GM18520 (cell line): ENCODE data around the gene GLG1.
"Not testable (repeated sequence)": the region's sequence is repeated elsewhere in the genome, so short reads cannot be mapped to it uniquely, and the experiment has no call there.

Experiments used
- ATAC-seq: cut with Tn5 transposase; IDR thresholded peaks from one replicate; pipeline ENCODE4 v1.9.1; 2021; ENCODE audit not compliant: unreplicated experiment

Gene GLG1

GRCh38 chr16:74412775-74413390 is 194.0 kb downstream of the GLG1 start:
- not testable (repeated sequence) for ATAC-seq

DNA sequence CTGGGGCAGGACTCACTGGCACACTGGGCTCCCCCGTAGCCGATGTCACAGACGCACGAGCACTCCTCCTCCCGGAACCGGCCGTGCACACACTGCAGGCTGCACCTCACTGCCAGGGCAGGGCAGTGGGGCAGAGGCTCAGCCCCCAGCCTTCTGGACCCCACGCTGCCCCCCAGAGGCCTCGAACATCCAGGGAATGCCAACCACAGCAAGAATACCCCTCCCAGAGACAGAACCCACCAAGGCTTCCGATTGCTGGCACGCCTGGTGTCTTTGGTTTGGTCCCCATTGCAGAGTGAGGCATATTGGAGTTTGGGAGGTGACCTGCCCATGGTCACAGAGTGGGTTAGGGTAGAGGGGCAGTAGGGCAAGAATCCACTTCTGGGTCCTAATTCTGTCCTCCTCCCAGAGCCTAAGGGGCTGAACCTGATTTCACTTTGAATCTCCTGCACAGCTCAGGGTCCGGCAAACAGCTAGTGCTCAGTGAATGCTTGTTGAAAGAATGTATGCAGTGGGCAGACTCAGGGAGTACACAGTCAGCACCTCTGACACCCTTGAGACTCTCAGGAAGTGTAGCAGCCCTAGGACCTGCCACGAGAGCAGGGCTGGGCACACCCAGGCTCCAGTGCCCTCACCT is 194.7 kb downstream of the GLG1 start:
- ATAC-seq, result not testable (repeated sequence)

GRCh38 chr16:74410981-74411380 is 195.9 kb downstream of the GLG1 start:
- ATAC-seq, result not testable (repeated sequence)

GRCh38 chr16:74410057-74410957 is 196.6 kb downstream of the GLG1 start:
- ATAC-seq, result not testable (repeated sequence)

DNA sequence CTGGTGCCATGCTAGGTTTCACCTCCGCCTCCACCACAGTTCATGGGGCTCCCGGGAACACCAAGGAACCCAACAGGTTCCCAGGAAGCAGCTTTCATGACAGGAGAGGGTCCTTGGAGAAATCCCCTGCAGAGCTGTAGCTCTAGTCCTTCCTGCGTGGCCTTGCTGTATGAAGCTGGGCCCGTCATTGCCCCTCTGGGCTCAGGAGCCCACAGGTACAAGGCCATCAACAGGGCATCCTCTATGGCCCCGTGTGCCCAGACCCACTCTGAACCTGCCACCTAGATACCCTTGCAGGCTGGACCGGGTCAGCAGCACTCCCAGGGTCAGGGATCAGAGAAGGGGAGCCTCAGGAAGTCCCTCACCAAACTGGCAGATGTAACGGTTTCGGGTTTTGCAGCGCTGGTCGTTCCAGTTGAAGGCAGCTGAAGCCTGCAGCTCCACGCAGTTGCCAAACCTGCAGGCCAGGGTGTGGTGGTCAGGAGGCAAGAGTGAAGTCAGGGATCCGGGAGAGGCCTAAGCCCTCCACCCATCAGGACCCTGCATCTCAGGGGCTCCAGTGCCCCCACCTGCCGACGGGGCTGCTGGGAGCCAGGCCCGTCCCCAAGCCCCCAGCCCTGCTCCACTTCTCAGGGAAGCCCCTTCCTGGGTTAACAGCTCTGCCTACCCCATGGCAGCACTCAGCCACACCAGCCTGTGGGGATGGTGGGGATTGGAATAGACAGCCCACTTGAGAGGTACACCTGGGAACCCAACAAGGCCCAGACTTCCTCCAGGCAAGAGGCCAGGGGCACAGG is 197.5 kb downstream of the GLG1 start:
- not testable (repeated sequence) for ATAC-seq

- not testable (repeated sequence) for ATAC-seq
Observed at GRCh38 chr16:74407362-74407705, 199.6 kb downstream of the GLG1 start.

GRCh38 chr16:74406600-74407361 is 200.1 kb downstream of the GLG1 start:
- not testable (repeated sequence) for ATAC-seq

DNA sequence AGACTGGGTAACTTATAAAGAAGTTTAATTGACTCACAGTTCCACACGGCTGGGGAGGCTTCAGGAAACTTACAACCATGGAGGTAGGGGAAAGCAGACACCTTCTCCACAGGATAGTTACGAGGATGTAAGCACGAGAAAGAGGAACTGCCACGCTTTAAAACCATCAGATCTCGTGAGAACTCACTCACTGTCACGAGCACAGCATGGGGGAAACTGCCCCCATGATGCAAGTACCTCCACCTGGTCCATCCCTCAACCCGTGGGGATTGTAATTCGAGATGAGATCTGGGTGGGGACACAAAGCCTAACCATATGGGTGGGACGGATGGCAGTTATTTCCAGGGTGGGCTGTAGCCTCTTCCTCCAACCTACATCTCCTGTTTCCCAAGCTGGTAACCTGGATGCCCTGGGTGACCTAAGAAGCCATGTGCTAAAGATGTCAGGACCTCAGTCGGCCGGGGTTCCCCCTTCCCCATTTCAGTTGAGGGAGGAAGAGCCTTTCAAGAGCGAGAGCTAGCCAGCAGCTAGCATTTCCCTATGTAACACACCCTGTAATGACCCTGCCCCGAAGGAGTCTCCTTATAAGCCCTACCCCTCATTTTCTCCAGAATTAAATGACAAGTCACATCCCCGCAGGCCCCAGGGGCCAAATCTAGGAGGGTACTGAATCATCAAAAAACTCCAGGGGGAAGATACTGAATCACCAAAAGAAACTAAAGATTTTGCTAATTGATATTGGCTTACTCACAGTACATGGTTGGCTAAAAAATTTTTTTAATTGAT is 202.6 kb downstream of the GLG1 start:
- ATAC-seq, result not testable (repeated sequence)

DNA sequence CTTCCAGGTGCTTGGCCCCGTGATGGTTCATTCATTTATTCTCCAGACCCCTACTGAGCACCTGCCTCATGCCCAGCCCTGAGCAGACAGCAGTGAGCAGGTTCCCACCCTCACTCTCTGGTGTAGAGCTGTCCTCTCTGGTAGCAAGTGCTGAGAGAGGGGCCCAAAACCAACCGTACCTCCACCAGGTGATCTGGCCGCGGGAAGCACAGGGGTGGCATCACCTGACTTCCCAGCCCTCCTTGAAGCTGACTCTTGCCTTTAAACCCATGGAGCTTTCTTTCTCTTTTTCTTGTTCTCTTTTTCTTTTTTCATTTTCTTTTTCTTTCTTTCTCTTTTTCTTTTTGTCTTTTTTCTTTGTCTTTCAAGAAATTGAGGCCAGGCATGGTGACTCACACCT is 206.7 kb downstream of the GLG1 start:
- ATAC-seq, result not testable (repeated sequence)

DNA sequence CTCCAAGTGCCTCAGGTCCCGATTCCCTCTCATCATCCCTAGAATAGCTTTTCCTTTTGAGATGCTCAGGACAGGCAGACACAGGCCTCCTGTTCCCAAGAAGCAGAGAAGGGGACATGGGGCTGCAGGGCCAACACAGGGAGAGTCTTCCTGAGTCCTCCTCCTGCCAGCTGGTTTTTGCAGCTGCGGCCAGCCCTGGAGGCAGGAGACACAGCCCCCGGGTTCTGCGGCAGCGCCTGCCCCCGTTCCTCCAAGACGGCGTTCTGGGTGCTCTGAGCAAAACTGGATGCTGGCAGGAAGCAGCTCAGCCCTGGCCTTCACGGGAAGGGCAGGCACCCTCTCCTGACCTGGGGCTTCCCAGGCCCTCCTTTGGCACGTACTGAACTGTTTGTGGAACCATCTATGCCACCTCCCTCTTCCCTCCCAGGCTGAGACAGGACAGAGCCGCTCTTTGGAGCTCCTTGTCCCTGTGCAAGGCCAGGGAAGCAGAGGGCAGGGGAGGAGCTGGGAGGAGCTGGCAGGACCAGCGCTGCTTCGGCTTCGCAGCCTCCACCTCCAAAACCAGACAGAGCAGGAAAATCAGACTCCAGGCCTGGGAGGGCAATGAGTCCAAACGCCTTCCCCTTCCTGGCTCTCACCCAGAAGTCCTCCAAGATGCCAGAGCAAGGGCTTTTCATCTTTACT is 208.6 kb downstream of the GLG1 start:
- ATAC-seq, result not testable (repeated sequence)
